A375 (cell line): ENCODE measurements around the gene CLUH. TPM values are rescaled to one million over a fixed set of nuclear protein-coding genes. Genes with fewer than 3 reads are reported as not detected.

Source experiments
- small RNA-seq: library from RNA; depleted of rRNA; stranded (forward); fragments of <200 nt; gene quantifications from one replicate; pipeline ENCODE3, GENCODE V24; 2014
- total RNA-seq: library from RNA; depleted of rRNA; stranded (reverse); fragments of >200 nt; shearing (Covaris generic); gene quantifications from 2 replicates; pipeline ENCODE4 v1.2.3, GENCODE V29; 2014; rRNA removed

Gene CLUH
- total RNA-seq, result 86.2 and 92.2 TPM in 2 replicates

GRCh38 chr17:2711608-2712299 is at the start of gene CLUH:
TSS of gene CLUH (minus strand) at chr17:2711764. CDS start at chr17:2711661, 103 bp downstream.

GRCh38 chr17:2749058-2749783 is 37.7 kb upstream of the CLUH start, which contains the start of gene CCDC92B:
TSS of gene CCDC92B (minus strand) at chr17:2749652. CDS start at chr17:2735145, 14,507 bp downstream.

Small RNA genes within 50 kb of the gene (small RNA-seq; reads per million reads assigned to genes)
- not detected for gene MIR1253
- gene MIR6776, result not detected
- not detected for gene RN7SL608P
- not detected for gene hsa-mir-1253

Other genes with a start within 250 kb of the CLUH start
- 17.3 and 19.5 TPM in 2 replicates for gene METTL16, start 199.9 kb downstream of the CLUH start, total RNA-seq
- gene PAFAH1B1, start 118.1 kb downstream of the CLUH start, total RNA-seq, result 102 and 109 TPM in 2 replicates
- gene CCDC92B, start 37.9 kb upstream of the CLUH start, total RNA-seq, result not detected in 2 replicates
- gene RAP1GAP2, start 84.7 kb upstream of the CLUH start, total RNA-seq, result 14.2 and 21.9 TPM in 2 replicates